ENCODE results near the gene PRKCE. TPM values are rescaled to one million over a fixed set of nuclear protein-coding genes. Genes with fewer than 3 reads are reported as not detected.

The PRKCE gene
- total and polyA plus RNA-seq, 2 experiments from 2014 or later, result 0.94 to 1.2 TPM

DNA sequence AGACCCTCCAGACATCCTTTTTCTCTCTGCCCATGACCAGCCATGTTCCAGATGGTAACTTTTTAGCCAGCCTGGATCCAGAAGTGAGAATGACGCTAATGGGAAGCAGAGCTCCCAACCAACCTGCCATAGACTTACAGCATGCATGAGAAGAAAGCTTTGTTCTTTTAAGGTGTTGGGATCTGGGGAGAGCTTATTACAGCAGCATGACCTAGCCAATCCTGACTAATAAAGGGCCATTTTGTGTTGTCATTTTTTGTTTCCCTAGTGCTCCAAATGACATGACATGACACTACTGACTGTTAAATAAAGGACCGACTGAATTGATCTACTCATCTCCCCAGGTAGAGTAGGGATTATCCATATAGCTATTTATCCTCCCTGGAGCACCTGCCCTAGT lies 5.2 kb upstream of the PRKCE start:
- no peak overlapping the region for H3K4me2 ChIP-seq
- ATAC-seq (no peak), DNase-seq (ENCODE audit: low spot score) (no peak)
- H3K9me2 ChIP-seq (ENCODE audit: insufficient read depth), result no peaks in the 10 kb centered on the region
- Mint-ChIP-seq H3K4me1 (peaks cover 6% of the 10 kb centered on the region), H3K27ac (no peak overlapping the region), H3K4me3 (no peak overlapping the region), H3K9me3 (no peaks in the 10 kb centered on the region; the same call in 2 of the 3 replicates), H3K36me3 (ENCODE audit: low read depth) (peaks cover 2% of the 10 kb centered on the region; the same call in 1 of the 3 replicates), H3K27me3 (ENCODE audit: insufficient read depth, low read depth, poor library complexity) (peaks cover 45% of the 10 kb centered on the region)
- H3K4me3 ChIP-seq, result no peak overlapping the region
- no peaks in the 10 kb centered on the region for H4K20me1 ChIP-seq (replicated peaks; ENCODE audit: insufficient read depth)
- TF ChIP-seq NANOG (IDR thresholded peaks at IDR 0.05; ENCODE audit: borderline replicate concordance) (no peak), ZNF331 (CRISPR knock-in tag; IDR thresholded peaks at IDR 0.05; ENCODE audit: low read depth) (no peak), EZH2phosphoT487 (IDR thresholded peaks at IDR 0.05; ENCODE audit: unreplicated experiment) (no peak), JUNB (IDR thresholded peaks at IDR 0.05; ENCODE audit: unreplicated experiment) (no peak), POLR2AphosphoS5 (IDR thresholded peaks at IDR 0.05; ENCODE audit: low read depth) (no peak)
- TF ChIP-seq, protein P1, sequence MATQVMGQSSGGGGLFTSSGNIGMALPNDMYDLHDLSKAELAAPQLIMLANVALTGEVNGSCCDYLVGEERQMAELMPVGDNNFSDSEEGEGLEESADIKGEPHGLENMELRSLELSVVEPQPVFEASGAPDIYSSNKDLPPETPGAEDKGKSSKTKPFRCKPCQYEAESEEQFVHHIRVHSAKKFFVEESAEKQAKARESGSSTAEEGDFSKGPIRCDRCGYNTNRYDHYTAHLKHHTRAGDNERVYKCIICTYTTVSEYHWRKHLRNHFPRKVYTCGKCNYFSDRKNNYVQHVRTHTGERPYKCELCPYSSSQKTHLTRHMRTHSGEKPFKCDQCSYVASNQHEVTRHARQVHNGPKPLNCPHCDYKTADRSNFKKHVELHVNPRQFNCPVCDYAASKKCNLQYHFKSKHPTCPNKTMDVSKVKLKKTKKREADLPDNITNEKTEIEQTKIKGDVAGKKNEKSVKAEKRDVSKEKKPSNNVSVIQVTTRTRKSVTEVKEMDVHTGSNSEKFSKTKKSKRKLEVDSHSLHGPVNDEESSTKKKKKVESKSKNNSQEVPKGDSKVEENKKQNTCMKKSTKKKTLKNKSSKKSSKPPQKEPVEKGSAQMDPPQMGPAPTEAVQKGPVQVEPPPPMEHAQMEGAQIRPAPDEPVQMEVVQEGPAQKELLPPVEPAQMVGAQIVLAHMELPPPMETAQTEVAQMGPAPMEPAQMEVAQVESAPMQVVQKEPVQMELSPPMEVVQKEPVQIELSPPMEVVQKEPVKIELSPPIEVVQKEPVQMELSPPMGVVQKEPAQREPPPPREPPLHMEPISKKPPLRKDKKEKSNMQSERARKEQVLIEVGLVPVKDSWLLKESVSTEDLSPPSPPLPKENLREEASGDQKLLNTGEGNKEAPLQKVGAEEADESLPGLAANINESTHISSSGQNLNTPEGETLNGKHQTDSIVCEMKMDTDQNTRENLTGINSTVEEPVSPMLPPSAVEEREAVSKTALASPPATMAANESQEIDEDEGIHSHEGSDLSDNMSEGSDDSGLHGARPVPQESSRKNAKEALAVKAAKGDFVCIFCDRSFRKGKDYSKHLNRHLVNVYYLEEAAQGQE (IDR thresholded peaks at IDR 0.05; ENCODE audit: unreplicated experiment), result no peak
- no peak overlapping the region for H3K27ac ChIP-seq (ENCODE audit: low read depth)
- H3K36me3 ChIP-seq (ENCODE audit: insufficient read depth), result no peaks in the 10 kb centered on the region
- H3K79me2 ChIP-seq (replicated peaks; ENCODE audit: insufficient read depth), result no peaks in the 10 kb centered on the region
- H2AFZ ChIP-seq, result no peak overlapping the region
- peaks cover 10% of the 10 kb centered on the region for H3K4me1 ChIP-seq (ENCODE audit: insufficient read depth)
- H3K27me3 ChIP-seq (ENCODE audit: insufficient read depth), result peaks cover 77% of the 10 kb centered on the region
- 0 out of 2 replicates have a peak, but pooled peaks cover 2% of the 10 kb centered on the region for H3F3A ChIP-seq (replicated peaks; ENCODE audit: low read depth)

DNA sequence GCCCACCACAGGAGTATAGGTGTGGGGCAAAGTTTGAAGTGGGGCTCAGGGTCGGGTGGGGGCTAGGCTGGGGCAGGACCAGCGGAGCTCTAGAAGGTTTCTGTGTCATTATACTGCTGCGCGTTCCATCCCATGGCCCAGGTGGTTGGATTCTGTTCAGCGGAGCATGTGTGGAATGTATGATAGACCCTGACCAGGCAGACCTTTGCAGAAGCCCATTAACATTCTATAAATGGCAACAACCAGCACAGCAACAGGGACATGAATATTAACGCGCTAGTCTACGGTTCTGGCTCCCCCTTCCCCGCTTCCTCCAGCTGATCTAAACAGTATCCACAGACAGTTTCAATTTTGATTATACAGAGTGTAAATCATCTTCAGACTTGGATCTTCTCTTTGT lies 4.1 kb upstream of the PRKCE start:
- no peak overlapping the region for H3K4me2 ChIP-seq
- H3K27ac Mint-ChIP-seq, result no peak overlapping the region
- DNase-seq (ENCODE audit: low spot score) (no peak), ATAC-seq (no peak)
- H3K4me1 ChIP-seq (ENCODE audit: insufficient read depth), result peaks cover 10% of the 10 kb centered on the region
- H3K27me3 Mint-ChIP-seq (ENCODE audit: insufficient read depth, low read depth, poor library complexity), result peaks cover 46% of the 10 kb centered on the region
- H3K36me3 Mint-ChIP-seq (ENCODE audit: low read depth), result 0 out of 3 replicates have a peak, but pooled peaks cover 2% of the 10 kb centered on the region
- no peaks in the 10 kb centered on the region for H4K20me1 ChIP-seq (replicated peaks; ENCODE audit: insufficient read depth)
- no peaks in the 10 kb centered on the region; the same call in 2 of the 3 replicates for H3K9me3 Mint-ChIP-seq
- no peak overlapping the region for H3K27ac ChIP-seq (ENCODE audit: low read depth)
- no peaks in the 10 kb centered on the region for H3K9me2 ChIP-seq (ENCODE audit: insufficient read depth)
- H3K4me3 ChIP-seq, result no peak overlapping the region
- 0 out of 2 replicates have a peak, but pooled peaks cover 2% of the 10 kb centered on the region for H3F3A ChIP-seq (replicated peaks; ENCODE audit: low read depth)
- H3K36me3 ChIP-seq (ENCODE audit: insufficient read depth), result no peaks in the 10 kb centered on the region
- no peak overlapping the region for H3K4me3 Mint-ChIP-seq
- peaks cover 10% of the 10 kb centered on the region for H3K4me1 Mint-ChIP-seq
- no peak overlapping the region for H2AFZ ChIP-seq
- H3K27me3 ChIP-seq (ENCODE audit: insufficient read depth), result peaks cover 83% of the 10 kb centered on the region
- H3K79me2 ChIP-seq (replicated peaks; ENCODE audit: insufficient read depth), result no peaks in the 10 kb centered on the region
- TF ChIP-seq CREB1 (CRISPR knock-in tag; IDR thresholded peaks at IDR 0.05; ENCODE audit: low read depth), result no peak
- TF ChIP-seq EZH2 (IDR thresholded peaks at IDR 0.05; ENCODE audit: low read depth, unreplicated experiment), result no peak
- TF ChIP-seq, protein P2, sequence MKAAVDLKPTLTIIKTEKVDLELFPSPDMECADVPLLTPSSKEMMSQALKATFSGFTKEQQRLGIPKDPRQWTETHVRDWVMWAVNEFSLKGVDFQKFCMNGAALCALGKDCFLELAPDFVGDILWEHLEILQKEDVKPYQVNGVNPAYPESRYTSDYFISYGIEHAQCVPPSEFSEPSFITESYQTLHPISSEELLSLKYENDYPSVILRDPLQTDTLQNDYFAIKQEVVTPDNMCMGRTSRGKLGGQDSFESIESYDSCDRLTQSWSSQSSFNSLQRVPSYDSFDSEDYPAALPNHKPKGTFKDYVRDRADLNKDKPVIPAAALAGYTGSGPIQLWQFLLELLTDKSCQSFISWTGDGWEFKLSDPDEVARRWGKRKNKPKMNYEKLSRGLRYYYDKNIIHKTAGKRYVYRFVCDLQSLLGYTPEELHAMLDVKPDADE (IDR thresholded peaks at IDR 0.05), result no peak
- no peak for TF ChIP-seq JUNB (IDR thresholded peaks at IDR 0.05; ENCODE audit: unreplicated experiment)
- TF ChIP-seq, protein P1 (IDR thresholded peaks at IDR 0.05; ENCODE audit: unreplicated experiment), result no peak
- TF ChIP-seq STAT1 (IDR thresholded peaks at IDR 0.05; ENCODE audit: unreplicated experiment), result no peak
- TF ChIP-seq, protein P3, sequence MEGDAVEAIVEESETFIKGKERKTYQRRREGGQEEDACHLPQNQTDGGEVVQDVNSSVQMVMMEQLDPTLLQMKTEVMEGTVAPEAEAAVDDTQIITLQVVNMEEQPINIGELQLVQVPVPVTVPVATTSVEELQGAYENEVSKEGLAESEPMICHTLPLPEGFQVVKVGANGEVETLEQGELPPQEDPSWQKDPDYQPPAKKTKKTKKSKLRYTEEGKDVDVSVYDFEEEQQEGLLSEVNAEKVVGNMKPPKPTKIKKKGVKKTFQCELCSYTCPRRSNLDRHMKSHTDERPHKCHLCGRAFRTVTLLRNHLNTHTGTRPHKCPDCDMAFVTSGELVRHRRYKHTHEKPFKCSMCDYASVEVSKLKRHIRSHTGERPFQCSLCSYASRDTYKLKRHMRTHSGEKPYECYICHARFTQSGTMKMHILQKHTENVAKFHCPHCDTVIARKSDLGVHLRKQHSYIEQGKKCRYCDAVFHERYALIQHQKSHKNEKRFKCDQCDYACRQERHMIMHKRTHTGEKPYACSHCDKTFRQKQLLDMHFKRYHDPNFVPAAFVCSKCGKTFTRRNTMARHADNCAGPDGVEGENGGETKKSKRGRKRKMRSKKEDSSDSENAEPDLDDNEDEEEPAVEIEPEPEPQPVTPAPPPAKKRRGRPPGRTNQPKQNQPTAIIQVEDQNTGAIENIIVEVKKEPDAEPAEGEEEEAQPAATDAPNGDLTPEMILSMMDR (conservative IDR thresholded peaks at IDR 0.05; ENCODE audit: low read depth in 2 of 2), result no peak
